SK-N-SH treated with all-trans-retinoic acid at 6 μM for 48 hours (cell line): ENCODE measurements around the gene KLRF2.

ENCODE experiments used
- ATAC-seq: fragments of 200-7000 bp; cut with Tn5 transposase; 3 replicates; pipeline ENCODE4 v1.9.1; 2020; ENCODE audit warnings: mild to moderate bottlenecking, moderate library complexity
- BACH2 ChIP-seq: fragments of 250-450 bp; sonication (Bioruptor Pico); IDR thresholded peaks from 2 replicates; pipeline ENCODE4 v1.9.0; 2021; ENCODE audit warnings: mild to moderate bottlenecking, borderline replicate concordance
- CSDC2 ChIP-seq: fragments of 250-450 bp; sonication (Bioruptor Pico); IDR thresholded peaks from 2 replicates; pipeline ENCODE4 v1.5.0; 2020; ENCODE audit warnings: mild to moderate bottlenecking, moderate library complexity
- CSRNP3 ChIP-seq: fragments of 250-450 bp; sonication (Bioruptor Pico); IDR thresholded peaks from 2 replicates; pipeline ENCODE4 v1.5.1; 2021; ENCODE audit warnings: mild to moderate bottlenecking, moderate library complexity
- GLIS3 ChIP-seq: fragments of 250-450 bp; sonication (Bioruptor Pico); IDR thresholded peaks from 2 replicates; pipeline ENCODE4 v1.5.0; 2020; ENCODE audit warnings: mild to moderate bottlenecking, moderate library complexity
- ISL1 ChIP-seq: fragments of 250-450 bp; sonication (Bioruptor Pico); IDR thresholded peaks from 2 replicates; pipeline ENCODE4 v2.1.2; 2022; ENCODE audit warnings: mild to moderate bottlenecking, moderate library complexity
- OSR1 ChIP-seq: fragments of 250-450 bp; sonication (Bioruptor Pico); IDR thresholded peaks from 2 replicates; pipeline ENCODE4 v1.8.0; 2022; ENCODE audit warnings: moderate library complexity, mild to moderate bottlenecking, inconsistent platforms
- RARB ChIP-seq: fragments of 250-450 bp; sonication (Bioruptor Pico); IDR thresholded peaks from 2 replicates; pipeline ENCODE4 v1.8.0; 2021; ENCODE audit warnings: mild to moderate bottlenecking, moderate library complexity
- TCF4 ChIP-seq: fragments of 250-450 bp; sonication (Bioruptor Pico); IDR thresholded peaks from 2 replicates; pipeline ENCODE4 v1.8.0; 2021; ENCODE audit warnings: mild to moderate bottlenecking, moderate library complexity, borderline replicate concordance
- TOX ChIP-seq: fragments of 250-450 bp; sonication (Bioruptor Pico); IDR thresholded peaks from 2 replicates; pipeline ENCODE4 v1.8.0; 2021; ENCODE audit warnings: mild to moderate bottlenecking, moderate library complexity, borderline replicate concordance
- TSHZ2 ChIP-seq: fragments of 250-450 bp; sonication (Bioruptor Pico); IDR thresholded peaks from 2 replicates; pipeline ENCODE4 v1.5.0; 2020; ENCODE audit warnings: mild to moderate bottlenecking, moderate library complexity
- ZC3H10 ChIP-seq: fragments of 250-450 bp; sonication (Bioruptor Pico); IDR thresholded peaks from 2 replicates; pipeline ENCODE4 v1.5.1; 2021; ENCODE audit warnings: mild to moderate bottlenecking, moderate library complexity
- ZFP3 ChIP-seq: fragments of 250-450 bp; sonication (Bioruptor Pico); IDR thresholded peaks from 2 replicates; pipeline ENCODE4 v1.5.0; 2020; ENCODE audit warnings: mild to moderate bottlenecking, moderate library complexity
- ZFP30 ChIP-seq: fragments of 450-650 bp; formaldehyde crosslinking; IDR thresholded peaks from 2 replicates; pipeline ENCODE4 v1.5.0; 2022; ENCODE audit warnings: mild to moderate bottlenecking, moderate library complexity
- ZNF70 ChIP-seq: fragments of 450-650 bp; formaldehyde crosslinking; IDR thresholded peaks from 2 replicates; pipeline ENCODE4 v1.5.0; 2020; ENCODE audit warnings: mild to moderate bottlenecking, moderate library complexity
- ZNF8 ChIP-seq: fragments of 450-650 bp; formaldehyde crosslinking; IDR thresholded peaks from 2 replicates; pipeline ENCODE4 v1.5.0; 2020; ENCODE audit warnings: mild to moderate bottlenecking, moderate library complexity
- TF ChIP-seq, protein P1 (sequence below): fragments of 250-450 bp; sonication (Bioruptor Pico); IDR thresholded peaks from 2 replicates; pipeline ENCODE4 v1.8.0; 2021; ENCODE audit warnings: low read depth, mild to moderate bottlenecking, moderate library complexity, borderline replicate concordance
- TF ChIP-seq, protein P2 (sequence below): fragments of 250-450 bp; sonication (Bioruptor Pico); IDR thresholded peaks from 2 replicates; pipeline ENCODE4 v1.5.1; 2020; ENCODE audit warnings: low read depth, mild to moderate bottlenecking, moderate library complexity
- TF ChIP-seq, protein P3 (sequence below): fragments of 250-450 bp; sonication (Bioruptor Pico); IDR thresholded peaks from 2 replicates; pipeline ENCODE4 v1.8.0; 2020; ENCODE audit warnings: mild to moderate bottlenecking, moderate library complexity, borderline replicate concordance

The KLRF2 gene

GRCh38 chr12:9928607-9929006 is 47.3 kb downstream of the KLRF2 start:
- TF ChIP-seq, protein P1, sequence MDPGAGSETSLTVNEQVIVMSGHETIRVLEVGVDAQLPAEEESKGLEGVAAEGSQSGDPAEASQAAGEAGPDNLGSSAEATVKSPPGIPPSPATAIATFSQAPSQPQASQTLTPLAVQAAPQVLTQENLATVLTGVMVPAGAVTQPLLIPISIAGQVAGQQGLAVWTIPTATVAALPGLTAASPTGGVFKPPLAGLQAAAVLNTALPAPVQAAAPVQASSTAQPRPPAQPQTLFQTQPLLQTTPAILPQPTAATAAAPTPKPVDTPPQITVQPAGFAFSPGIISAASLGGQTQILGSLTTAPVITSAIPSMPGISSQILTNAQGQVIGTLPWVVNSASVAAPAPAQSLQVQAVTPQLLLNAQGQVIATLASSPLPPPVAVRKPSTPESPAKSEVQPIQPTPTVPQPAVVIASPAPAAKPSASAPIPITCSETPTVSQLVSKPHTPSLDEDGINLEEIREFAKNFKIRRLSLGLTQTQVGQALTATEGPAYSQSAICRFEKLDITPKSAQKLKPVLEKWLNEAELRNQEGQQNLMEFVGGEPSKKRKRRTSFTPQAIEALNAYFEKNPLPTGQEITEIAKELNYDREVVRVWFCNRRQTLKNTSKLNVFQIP, result no peak
- TF ChIP-seq ISL1 (CRISPR knock-in tag) (no peak), CSRNP3 (CRISPR knock-in tag) (no peak), TSHZ2 (CRISPR knock-in tag) (no peak), OSR1 (CRISPR knock-in tag) (no peak), TCF4 (CRISPR knock-in tag) (no peak)
- no peak for ATAC-seq

GRCh38 chr12:9931245-9931644 is 50.0 kb downstream of the KLRF2 start:
- TF ChIP-seq ZFP3 (CRISPR knock-in tag), result no peak
- TF ChIP-seq, protein P2, sequence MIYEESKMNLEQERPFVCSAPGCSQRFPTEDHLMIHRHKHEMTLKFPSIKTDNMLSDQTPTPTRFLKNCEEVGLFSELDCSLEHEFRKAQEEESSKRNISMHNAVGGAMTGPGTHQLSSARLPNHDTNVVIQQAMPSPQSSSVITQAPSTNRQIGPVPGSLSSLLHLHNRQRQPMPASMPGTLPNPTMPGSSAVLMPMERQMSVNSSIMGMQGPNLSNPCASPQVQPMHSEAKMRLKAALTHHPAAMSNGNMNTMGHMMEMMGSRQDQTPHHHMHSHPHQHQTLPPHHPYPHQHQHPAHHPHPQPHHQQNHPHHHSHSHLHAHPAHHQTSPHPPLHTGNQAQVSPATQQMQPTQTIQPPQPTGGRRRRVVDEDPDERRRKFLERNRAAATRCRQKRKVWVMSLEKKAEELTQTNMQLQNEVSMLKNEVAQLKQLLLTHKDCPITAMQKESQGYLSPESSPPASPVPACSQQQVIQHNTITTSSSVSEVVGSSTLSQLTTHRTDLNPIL (CRISPR knock-in tag), result no peak
- no peak for TF ChIP-seq TCF4 (CRISPR knock-in tag)
- TF ChIP-seq ZFP30, result no peak
- TF ChIP-seq BACH2 (CRISPR knock-in tag), result no peak
- no peak for TF ChIP-seq ZNF70 (CRISPR knock-in tag)
- no peak for TF ChIP-seq ZC3H10 (CRISPR knock-in tag)
- no peak for TF ChIP-seq OSR1 (CRISPR knock-in tag)
- no peak for TF ChIP-seq GLIS3 (CRISPR knock-in tag)
- no peak for TF ChIP-seq ISL1 (CRISPR knock-in tag)
- TF ChIP-seq CSDC2 (CRISPR knock-in tag), result no peak
- TF ChIP-seq, protein P1, result no peak
- no peak for TF ChIP-seq TOX (CRISPR knock-in tag)
- TF ChIP-seq, all 23 proteins: peak for 0

GRCh38 chr12:9932270-9932669 is 51.0 kb downstream of the KLRF2 start, which contains the start of gene CLEC2A:
TSS of gene CLEC2A (minus strand) at chr12:9932370. CDS start at chr12:9932329, 41 bp downstream.
- TF ChIP-seq CSDC2 (CRISPR knock-in tag) (no peak), ZFP3 (CRISPR knock-in tag) (no peak), GLIS3 (CRISPR knock-in tag) (no peak), ZNF8 (CRISPR knock-in tag) (no peak), ZC3H10 (CRISPR knock-in tag) (no peak), RARB (CRISPR knock-in tag) (no peak), ISL1 (CRISPR knock-in tag) (no peak), ZFP30 (no peak), ZNF70 (CRISPR knock-in tag) (no peak), OSR1 (CRISPR knock-in tag) (no peak), TCF4 (CRISPR knock-in tag) (no peak)
- TF ChIP-seq, protein P3, sequence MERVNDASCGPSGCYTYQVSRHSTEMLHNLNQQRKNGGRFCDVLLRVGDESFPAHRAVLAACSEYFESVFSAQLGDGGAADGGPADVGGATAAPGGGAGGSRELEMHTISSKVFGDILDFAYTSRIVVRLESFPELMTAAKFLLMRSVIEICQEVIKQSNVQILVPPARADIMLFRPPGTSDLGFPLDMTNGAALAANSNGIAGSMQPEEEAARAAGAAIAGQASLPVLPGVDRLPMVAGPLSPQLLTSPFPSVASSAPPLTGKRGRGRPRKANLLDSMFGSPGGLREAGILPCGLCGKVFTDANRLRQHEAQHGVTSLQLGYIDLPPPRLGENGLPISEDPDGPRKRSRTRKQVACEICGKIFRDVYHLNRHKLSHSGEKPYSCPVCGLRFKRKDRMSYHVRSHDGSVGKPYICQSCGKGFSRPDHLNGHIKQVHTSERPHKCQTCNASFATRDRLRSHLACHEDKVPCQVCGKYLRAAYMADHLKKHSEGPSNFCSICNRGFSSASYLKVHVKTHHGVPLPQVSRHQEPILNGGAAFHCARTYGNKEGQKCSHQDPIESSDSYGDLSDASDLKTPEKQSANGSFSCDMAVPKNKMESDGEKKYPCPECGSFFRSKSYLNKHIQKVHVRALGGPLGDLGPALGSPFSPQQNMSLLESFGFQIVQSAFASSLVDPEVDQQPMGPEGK (CRISPR knock-in tag), result no peak
- TF ChIP-seq, all 23 proteins: peak for 0
- ATAC-seq, result no peak

More at GRCh38 chr12:9931245-9931644, 50.0 kb downstream of the KLRF2 start:
- no peak for ATAC-seq
